Sigmoid colon (tissue), 7 donors: Measurements from ENCODE around the gene NTM. TPM values are rescaled to one million over a fixed set of nuclear protein-coding genes. Genes with fewer than 3 reads are reported as not detected.

Experiments
- DNase-seq: peaks from one replicate; pipeline ENCODE4 v3.0.0-alpha.2; 2019
- H3K27ac ChIP-seq, 4 donors: fragments of 200-600 bp; sonication (generic); one replicate each; pipeline ENCODE4 v1.5.1; 2016 to 2019; ENCODE audit warnings: mild to moderate bottlenecking in 1 of 4
- H3K27me3 ChIP-seq, 3 donors: fragments of 200-600 bp; sonication (generic); one replicate each; pipeline ENCODE4 v1.5.1; 2019; ENCODE audit warnings: mild to moderate bottlenecking in 1 of 3
- H3K36me3 ChIP-seq, 4 donors: fragments of 200-600 bp; sonication (generic); one replicate each; pipeline ENCODE4 v1.5.1; 2016 to 2019
- H3K4me1 ChIP-seq, 4 donors: fragments of 200-600 bp; sonication (generic); one replicate each; pipeline ENCODE4 v1.5.1; 2017 to 2019
- H3K4me3 ChIP-seq, 4 donors: fragments of 200-600 bp; sonication (generic); one replicate each; pipeline ENCODE4 v1.5.1; 2017 to 2019; ENCODE audit warnings: mild to moderate bottlenecking in 2 of 4, moderate library complexity in 1 of 4
- H3K9me3 ChIP-seq, 4 donors: fragments of 200-600 bp in 3 of 4; sonication (generic) in 3 of 4; one replicate each; pipeline versions ENCODE4 v1.5.1 to v1.6.1; 2013 to 2019
- CTCF ChIP-seq, 4 experiments: fragments of 450-650 bp in 3 of 4; fragments of 200-600 bp in 1 of 4; IDR thresholded peaks; one replicate each; pipeline ENCODE4 v1.5.1; 2016 to 2019; ENCODE audit warnings: antibody characterized with exemption in 4 of 4, mild to moderate bottlenecking in 3 of 4, moderate library complexity in 2 of 4
- EP300 ChIP-seq, 4 donors: sonication (generic); formaldehyde crosslinking; IDR thresholded peaks; one replicate each; pipeline ENCODE4 v1.6.1; 2017; ENCODE audit warnings: antibody characterized with exemption in 4 of 4
- POLR2A ChIP-seq, 2 donors: fragments of 450-650 bp; IDR thresholded peaks; one replicate each; pipeline ENCODE4 v1.6.1; 2016; ENCODE audit warnings: antibody characterized with exemption in 2 of 2, mild to moderate bottlenecking in 2 of 2, moderate library complexity in 2 of 2
- POLR2AphosphoS5 ChIP-seq, 4 donors: sonication (generic); formaldehyde crosslinking; IDR thresholded peaks; one replicate each; pipeline ENCODE4 v1.6.1; 2017; ENCODE audit warnings: antibody characterized with exemption in 4 of 4
- WGBS, 2 donors: extraction: QIAGEN DNeasy Blood & Tissue Kit; methylation state at CpG; one replicate each; pipeline ENCODE4 v1.1.7; 2013; 5-methylcytosine and 5-hydroxymethylcytosine counted together
- intact Hi-C: fragments of 100-400 bp; cut with DNase I; formaldehyde crosslinking; loops from one replicate; pipeline ENCODE4 v1.15.1; 2023
- polyA plus RNA-seq, 3 donors: library from polyadenylated mRNA; stranded (reverse); fragments of 200-250 nt; gene quantifications; one replicate each; pipeline ENCODE4 v1.2.3, GENCODE V29; 2013
- small RNA-seq, 3 donors: library from RNA; depleted of rRNA; stranded (forward); fragments of <200 nt; gene quantifications; one replicate each; pipeline ENCODE3, GENCODE V24; 2016
- total RNA-seq, 4 donors: library from RNA; depleted of rRNA; stranded (reverse); fragments of >200 nt; gene quantifications; one replicate each; pipeline ENCODE4 v1.1.0, GENCODE V29; 2016
- donor health status: healthy with polysubstance abuse.
- donor health status: Bipolar disorder and iron deficiency.
- donor health status: healthy.

NTM gene
- total and polyA plus RNA-seq, 7 donors: 0.96 to 18.3 (median 6.4) TPM; not detected in 1

- TF ChIP-seq POLR2A (IDR thresholded peaks at IDR 0.05): no peak
- TF ChIP-seq CTCF (IDR thresholded peaks at IDR 0.05): no peak
- no peak for TF ChIP-seq POLR2AphosphoS5 (IDR thresholded peaks at IDR 0.05)
- TF ChIP-seq EP300 (IDR thresholded peaks at IDR 0.05): no peak
Observed at GRCh38 chr11:132379540-132379939, 1009.1 kb downstream of the NTM start.

More at GRCh38 chr11:132379540-132379939, 1009.1 kb downstream of the NTM start:
- Histone ChIP-seq H3K36me3 (no peaks in the 10 kb centered on the region), H3K27ac (no peak overlapping the region), H3K4me3 (no peak overlapping the region), H3K4me1 (no peaks in the 10 kb centered on the region), H3K27me3 (no peaks in the 10 kb centered on the region), H3K9me3 (peaks cover 0 to 8% (median 2%) of the 10 kb centered on the region in 4 donors)
- 94 to 96% methylated on average over 3 of the region's 3 CpGs for WGBS, 2 donors
- intact Hi-C loops: no loop called here
- no peak for DNase-seq

Small RNA genes within 50 kb of the gene (small RNA-seq; reads per million reads assigned to genes)
- 0 reads per million in 3 donors for gene RNU6ATAC12P
